Suprapubic skin (tissue), 4 donors: ENCODE results near the gene RAB33B.

ENCODE experiments used
- CTCF ChIP-seq, 2 donors: fragments of 200-600 bp in 1 of 2; fragments of 450-650 bp in 1 of 2; sonication (generic) in 1 of 2; IDR thresholded peaks; one replicate each; pipeline ENCODE4 v1.5.1; 2016 to 2019; ENCODE audit warnings: antibody characterized with exemption in 2 of 2, mild to moderate bottlenecking in 1 of 2, moderate library complexity in 1 of 2
- POLR2A ChIP-seq, 2 donors: fragments of 450-650 bp; IDR thresholded peaks; one replicate each; pipeline ENCODE4 v1.6.1; 2017; ENCODE audit warnings: antibody characterized with exemption in 2 of 2, mild to moderate bottlenecking in 2 of 2, moderate library complexity in 2 of 2
- POLR2AphosphoS5 ChIP-seq, 3 donors: sonication (generic); formaldehyde crosslinking; IDR thresholded peaks; one replicate each; pipeline ENCODE4 v1.6.1; 2017; ENCODE audit warnings: antibody characterized with exemption in 3 of 3

- TF ChIP-seq POLR2A (IDR thresholded peaks at IDR 0.05) (no peak), CTCF (IDR thresholded peaks at IDR 0.05) (no peak), POLR2AphosphoS5 (IDR thresholded peaks at IDR 0.05) (no peak)
Measured at GRCh38 chr4:139503622-139504166, 49.8 kb downstream of the RAB33B start.
